Tibial artery (tissue), 4 donors: Measurements from ENCODE around the gene MAPK1.
"Not testable (repeated sequence)": the region's sequence is repeated elsewhere in the genome, so short reads cannot be mapped to it uniquely, and the experiment has no call there.

ENCODE experiments used
- DNase-seq, 2 donors: peaks; one replicate each; pipeline ENCODE4 v3.0.0-alpha.2; 2019
- H3K27ac ChIP-seq, 2 donors: fragments of 200-600 bp; sonication (generic) in 1 of 2; 1 replicate in 1 of 2; 2 replicates in 1 of 2; pipeline ENCODE4 v1.5.1; 2018 to 2019; ENCODE audit warnings: mild to moderate bottlenecking in 1 of 2
- H3K27me3 ChIP-seq, 2 donors: fragments of 200-600 bp; sonication (generic) in 1 of 2; one replicate each; pipeline versions ENCODE4 v1.5.1 to v1.6.0; 2016 to 2019
- H3K36me3 ChIP-seq, 3 donors: fragments of 200-600 bp; sonication (generic) in 2 of 3; one replicate each; pipeline ENCODE4 v1.5.1; 2016 to 2019; ENCODE audit warnings: mild to moderate bottlenecking in 2 of 3
- H3K4me1 ChIP-seq, 4 donors: fragments of 200-600 bp; sonication (generic) in 2 of 4; 1 replicate in 3 of 4; 2 replicates in 1 of 4; pipeline ENCODE4 v1.5.1; 2016 to 2019
- H3K4me3 ChIP-seq, 2 donors: fragments of 200-600 bp; sonication (generic) in 1 of 2; 1 replicate in 1 of 2; 2 replicates in 1 of 2; pipeline ENCODE4 v1.5.1; 2018 to 2019; ENCODE audit warnings: mild to moderate bottlenecking in 2 of 2
- H3K9me3 ChIP-seq, 3 donors: fragments of 200-600 bp; sonication (generic) in 1 of 3; one replicate each; pipeline ENCODE4 v1.5.1; 2016 to 2019
- intact Hi-C: fragments of 100-400 bp; cut with DNase I; formaldehyde crosslinking; loops from one replicate; pipeline ENCODE4 v1.15.0; 2023; ENCODE audit warnings: low total_unique reads
- TF ChIP-seq, protein P1 (sequence below), 2 experiments: fragments of 200-600 bp in 1 of 2; fragments of 450-650 bp in 1 of 2; IDR thresholded peaks; one replicate each; pipeline ENCODE4 v1.5.1; 2017 to 2019; ENCODE audit warnings: antibody characterized with exemption in 2 of 2, mild to moderate bottlenecking in 1 of 2, moderate library complexity in 1 of 2

Gene MAPK1

DNA sequence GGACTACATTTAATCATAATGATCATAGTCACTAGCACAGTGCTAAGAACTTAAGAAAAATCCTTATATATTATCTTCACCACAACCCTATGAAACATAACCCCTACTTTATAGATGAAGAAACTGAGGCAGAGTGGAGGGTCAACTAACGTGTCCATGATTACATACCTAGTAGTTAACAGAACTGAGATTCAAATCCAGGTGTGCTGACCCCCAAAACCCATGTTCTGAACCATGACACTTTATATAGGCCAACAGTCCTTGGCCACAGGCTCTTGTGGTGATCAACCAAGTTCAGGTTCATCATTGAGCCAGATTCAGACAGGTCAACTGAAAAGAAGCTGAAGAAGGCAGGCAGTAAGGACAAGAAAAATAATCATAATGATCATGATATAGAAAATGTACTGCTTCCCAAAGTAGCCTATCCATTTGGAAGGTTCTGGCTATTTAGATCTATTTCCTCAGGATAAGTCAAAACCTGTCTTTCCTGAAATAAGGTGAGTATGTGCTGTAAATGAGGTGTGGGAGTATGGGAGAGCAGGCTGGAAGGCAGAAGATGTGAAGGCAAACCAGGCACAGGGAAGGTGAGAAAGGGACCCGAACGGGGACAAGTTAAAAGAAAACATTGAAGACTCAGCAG, 39.7 kb downstream of the MAPK1 start:
- TF ChIP-seq, protein P1, sequence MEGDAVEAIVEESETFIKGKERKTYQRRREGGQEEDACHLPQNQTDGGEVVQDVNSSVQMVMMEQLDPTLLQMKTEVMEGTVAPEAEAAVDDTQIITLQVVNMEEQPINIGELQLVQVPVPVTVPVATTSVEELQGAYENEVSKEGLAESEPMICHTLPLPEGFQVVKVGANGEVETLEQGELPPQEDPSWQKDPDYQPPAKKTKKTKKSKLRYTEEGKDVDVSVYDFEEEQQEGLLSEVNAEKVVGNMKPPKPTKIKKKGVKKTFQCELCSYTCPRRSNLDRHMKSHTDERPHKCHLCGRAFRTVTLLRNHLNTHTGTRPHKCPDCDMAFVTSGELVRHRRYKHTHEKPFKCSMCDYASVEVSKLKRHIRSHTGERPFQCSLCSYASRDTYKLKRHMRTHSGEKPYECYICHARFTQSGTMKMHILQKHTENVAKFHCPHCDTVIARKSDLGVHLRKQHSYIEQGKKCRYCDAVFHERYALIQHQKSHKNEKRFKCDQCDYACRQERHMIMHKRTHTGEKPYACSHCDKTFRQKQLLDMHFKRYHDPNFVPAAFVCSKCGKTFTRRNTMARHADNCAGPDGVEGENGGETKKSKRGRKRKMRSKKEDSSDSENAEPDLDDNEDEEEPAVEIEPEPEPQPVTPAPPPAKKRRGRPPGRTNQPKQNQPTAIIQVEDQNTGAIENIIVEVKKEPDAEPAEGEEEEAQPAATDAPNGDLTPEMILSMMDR (IDR thresholded peaks at IDR 0.05): no peak
- H3K4me3 ChIP-seq: no peak overlapping the region
- H3K27me3 ChIP-seq: no peaks in the 10 kb centered on the region
- H3K4me1 ChIP-seq: peaks cover 0 to 74% (median 22%) of the 10 kb centered on the region in 4 donors
- H3K9me3 ChIP-seq: no peaks in the 10 kb centered on the region
- no peak for DNase-seq
- no peaks in the 10 kb centered on the region for H3K36me3 ChIP-seq
- intact Hi-C loops: no loop called here
- no peak overlapping the region for H3K27ac ChIP-seq

DNA sequence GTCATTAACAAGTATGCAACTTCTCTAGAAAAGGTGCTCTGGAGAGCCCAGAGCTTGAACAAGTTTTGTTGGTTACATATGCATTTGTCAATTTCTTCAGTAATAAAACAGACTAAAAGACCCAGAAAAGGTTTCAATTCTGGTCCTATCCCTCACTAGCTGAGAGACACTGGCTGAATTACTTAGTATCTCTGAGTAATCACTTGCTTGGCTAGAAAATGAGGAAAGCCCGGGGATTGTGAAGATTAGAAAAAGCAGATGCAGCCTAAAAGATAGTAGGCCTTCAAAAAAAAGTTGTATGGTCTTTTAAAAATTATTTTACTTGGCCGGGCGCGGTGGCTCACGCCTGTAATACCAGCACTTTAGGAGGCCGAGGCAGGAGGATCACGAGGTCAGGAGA, 41.2 kb downstream of the MAPK1 start:
- Histone ChIP-seq H3K27ac (no peak overlapping the region), H3K36me3 (no peaks in the 10 kb centered on the region), H3K4me3 (no peak overlapping the region), H3K9me3 (no peaks in the 10 kb centered on the region), H3K27me3 (no peaks in the 10 kb centered on the region), H3K4me1 (peaks cover 0 to 70% (median 20%) of the 10 kb centered on the region in 4 donors)
- intact Hi-C loops: no loop called here
- no peak for DNase-seq
- TF ChIP-seq, protein P1 (IDR thresholded peaks at IDR 0.05): no peak

DNA sequence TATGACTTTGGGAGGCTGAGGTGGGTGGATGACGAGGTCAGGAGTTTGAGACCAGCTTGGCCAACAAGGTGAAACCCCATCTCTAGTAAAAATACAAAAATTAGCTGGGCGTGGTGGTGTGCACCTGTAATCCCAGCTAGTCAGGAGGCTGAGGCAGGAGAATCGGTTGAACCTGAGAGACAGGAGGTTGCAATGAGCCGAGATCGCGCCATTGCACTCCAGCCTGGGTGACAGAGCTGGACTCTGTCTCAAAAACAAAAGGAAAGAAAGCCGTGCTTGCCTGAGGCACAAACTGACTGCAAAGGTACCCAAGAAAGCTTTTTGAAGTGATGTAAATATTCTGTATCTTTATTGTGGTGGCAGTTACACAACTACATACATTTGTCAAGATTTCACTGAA, 42.5 kb downstream of the MAPK1 start:
- H3K27me3 ChIP-seq: not testable (repeated sequence)
- peaks cover 0 to 62% (median 20%) of the 10 kb centered on the region in 4 donors for H3K4me1 ChIP-seq

DNA sequence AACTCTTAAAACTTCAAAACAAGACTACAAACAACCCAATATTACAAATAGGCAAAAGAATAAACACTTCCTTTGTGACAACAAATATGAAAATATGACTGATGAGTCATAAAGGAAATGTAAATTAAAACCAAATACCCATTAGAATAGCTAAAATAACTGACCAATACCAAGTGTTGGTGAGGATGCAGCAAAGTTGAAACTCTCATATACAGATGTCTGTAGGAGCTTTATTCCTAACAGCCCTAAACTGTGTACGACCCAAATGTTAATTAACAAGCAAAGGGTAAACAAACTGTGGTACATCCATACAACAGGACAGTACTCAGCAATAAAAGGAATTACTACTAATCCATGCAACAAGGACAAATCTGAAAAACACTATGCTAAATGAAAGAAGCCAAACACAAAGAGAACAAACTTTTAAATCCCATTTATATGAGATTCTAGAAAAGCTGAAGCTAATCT, 43.0 kb downstream of the MAPK1 start:
- H3K4me3 ChIP-seq: no peak overlapping the region
- no peak for DNase-seq
- intact Hi-C loops: no loop called here
- H3K27ac ChIP-seq: no peak overlapping the region
- peaks cover 0 to 66% (median 20%) of the 10 kb centered on the region in 4 donors for H3K4me1 ChIP-seq
- no peaks in the 10 kb centered on the region for H3K9me3 ChIP-seq
- no peaks in the 10 kb centered on the region for H3K36me3 ChIP-seq
- TF ChIP-seq, protein P1 (IDR thresholded peaks at IDR 0.05): no peak
- H3K27me3 ChIP-seq: no peaks in the 10 kb centered on the region

More for the DNA sequence above, 42.5 kb downstream of the MAPK1 start:
- H3K27ac ChIP-seq, intact Hi-C loops, DNase-seq, H3K36me3 ChIP-seq, H3K4me3 ChIP-seq, H3K9me3 ChIP-seq: not testable (repeated sequence)

DNA sequence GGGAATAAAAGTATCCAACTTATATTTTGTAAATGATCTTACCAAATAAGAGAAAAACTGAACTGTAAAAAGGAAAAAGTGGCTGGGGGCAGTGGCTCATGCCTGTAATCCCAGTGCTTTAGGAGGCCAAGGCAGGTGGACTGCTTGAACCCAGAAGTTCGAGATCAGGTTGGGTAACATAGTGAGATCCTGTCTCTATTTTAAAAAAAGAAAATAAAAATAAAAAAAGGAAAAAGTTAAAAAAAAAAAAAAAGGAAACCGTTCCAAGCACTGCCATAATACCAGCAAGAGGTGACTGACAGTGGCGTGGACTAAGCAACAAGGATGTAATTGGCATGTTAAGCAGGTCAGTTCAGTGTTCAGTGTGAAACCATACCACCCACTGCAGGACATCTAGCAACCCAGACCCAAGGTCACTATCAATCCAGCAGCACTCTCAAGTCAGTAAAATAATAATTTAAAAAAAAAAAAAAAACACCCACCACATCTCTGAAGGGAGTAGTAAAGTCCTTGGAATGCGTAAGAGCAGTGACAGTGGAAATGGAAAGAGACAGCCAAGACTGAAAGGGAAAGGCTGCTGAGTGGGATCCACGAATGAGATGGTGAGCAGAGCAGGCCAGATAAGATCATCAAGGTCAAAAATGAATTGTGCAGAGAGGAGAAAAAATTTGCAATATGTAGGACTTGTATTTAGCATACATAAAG, 43.6 kb downstream of the MAPK1 start:
- H3K27me3 ChIP-seq: no peaks in the 10 kb centered on the region
- intact Hi-C loops: no loop called here
- no peaks in the 10 kb centered on the region for H3K9me3 ChIP-seq
- DNase-seq: no peak
- TF ChIP-seq, protein P1 (IDR thresholded peaks at IDR 0.05): no peak
- no peaks in the 10 kb centered on the region for H3K36me3 ChIP-seq
- no peak overlapping the region for H3K27ac ChIP-seq
- peaks cover 0 to 72% (median 20%) of the 10 kb centered on the region in 4 donors for H3K4me1 ChIP-seq
- no peak overlapping the region for H3K4me3 ChIP-seq

DNA sequence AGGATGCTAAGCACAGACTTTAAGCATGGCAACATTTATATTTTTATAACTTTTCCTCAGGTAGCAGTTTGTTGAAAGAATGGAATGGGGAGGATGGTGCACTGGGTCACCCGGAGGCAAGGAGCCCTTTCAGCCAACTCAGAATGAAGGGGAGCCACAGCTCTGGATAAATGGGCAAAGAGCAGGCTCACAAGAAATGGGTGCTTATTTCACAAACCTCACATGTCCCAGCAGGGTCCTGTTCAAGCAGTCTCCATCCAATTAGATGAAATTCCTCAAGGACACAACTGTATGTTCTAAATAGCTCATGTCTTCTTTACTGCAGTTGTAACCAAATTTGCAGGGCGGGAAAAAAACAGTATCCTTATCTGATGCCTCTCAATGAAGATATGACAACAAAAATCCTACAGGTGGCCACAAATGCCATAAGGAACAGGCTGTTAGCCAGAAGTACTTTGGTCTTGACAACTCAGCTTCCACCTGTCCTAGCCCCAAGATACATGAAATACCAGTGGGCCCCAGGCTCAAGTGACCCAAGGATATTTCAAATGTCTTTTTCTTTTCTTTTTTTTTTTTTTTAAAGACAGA, 48.2 kb downstream of the MAPK1 start:
- Histone ChIP-seq H3K4me3 (no peak overlapping the region), H3K36me3 (no peaks in the 10 kb centered on the region), H3K27me3 (no peaks in the 10 kb centered on the region), H3K27ac (no peak overlapping the region), H3K9me3 (no peaks in the 10 kb centered on the region), H3K4me1 (peaks cover 0 to 79% (median 23%) of the 10 kb centered on the region in 4 donors)
- intact Hi-C loops: loop anchor here (10.0 kb wide), 1 partner anchor 46 kb away; the partner anchor contains the start of gene MAPK1
- DNase-seq: no peak
- TF ChIP-seq, protein P1 (IDR thresholded peaks at IDR 0.05): no peak
